Measurements from ENCODE around the gene ADAMTS9.

GRCh38 chr3:64574194-64574593, 113.6 kb downstream of the ADAMTS9 start:
- no peak for TF ChIP-seq CBX8 (IDR thresholded peaks at IDR 0.05)
- TF ChIP-seq CTCF (IDR thresholded peaks at IDR 0.05) = no peak
- TF ChIP-seq REST (IDR thresholded peaks at IDR 0.05) = no peak
- no peak for TF ChIP-seq RFX5 (IDR thresholded peaks at IDR 0.05)
- no peak for TF ChIP-seq HDAC2 (IDR thresholded peaks at IDR 0.05)
- TF ChIP-seq POLR2A (IDR thresholded peaks at IDR 0.05; ENCODE audit: low read length) = no peak
- no peak for TF ChIP-seq MYC (IDR thresholded peaks at IDR 0.05; ENCODE audit: borderline replicate concordance, low read length)
- no peak for TF ChIP-seq ELK1 (IDR thresholded peaks at IDR 0.05; ENCODE audit: low read depth, low read length)
- TF ChIP-seq HMGXB4 (CRISPR knock-in tag; IDR thresholded peaks at IDR 0.05; ENCODE audit: borderline replicate concordance) = no peak
- TF ChIP-seq MAZ (IDR thresholded peaks at IDR 0.05; ENCODE audit: borderline replicate concordance, low read depth, low read length) = no peak
- TF ChIP-seq ESRRA (IDR thresholded peaks at IDR 0.05; ENCODE audit: borderline replicate concordance, low read length) = no peak
- no peak for TF ChIP-seq E2F6 (IDR thresholded peaks at IDR 0.05; ENCODE audit: borderline replicate concordance, low read depth)
- TF ChIP-seq EHMT2 (IDR thresholded peaks at IDR 0.05; ENCODE audit: low read depth) = no peak
